SK-N-MC (cell line): ENCODE data around the gene STARD9.
"Not testable (repeated sequence)": the region's sequence is repeated elsewhere in the genome, so short reads cannot be mapped to it uniquely, and the experiment has no call there.

ENCODE experiments used
- DNase-seq: peaks from one replicate; pipeline ENCODE4 v3.0.0-alpha.2; 2011; ENCODE audit warnings: low read depth, low spot score
- H3K27ac ChIP-seq: fragments of 200-600 bp; sonication (generic); 2 replicates; pipeline ENCODE4 v1.5.1; 2016; ENCODE audit warnings: mixed run types
- H3K36me3 ChIP-seq: fragments of 200-600 bp; sonication (generic); 2 replicates; pipeline ENCODE4 v1.6.1; 2017; ENCODE audit warnings: antibody characterized with exemption, low read length, mixed read lengths; ENCODE audit not compliant: insufficient read depth
- H3K4me3 ChIP-seq: fragments of 200-600 bp; sonication (generic); 2 replicates; pipeline ENCODE4 v1.5.1; 2016
- H3K9ac ChIP-seq: fragments of 200-600 bp; sonication (generic); 2 replicates; pipeline ENCODE4 v1.8.0; 2017; ENCODE audit warnings: mixed run types, mixed read lengths; ENCODE audit not compliant: insufficient read length
- H3K9me3 ChIP-seq: fragments of 200-600 bp; sonication (generic); 2 replicates; pipeline ENCODE4 v1.6.1; 2017; ENCODE audit warnings: low read depth, mild to moderate bottlenecking, antibody characterized with exemption, low read length, moderate library complexity, mixed read lengths
- EZH2 ChIP-seq: fragments of 200-600 bp; sonication (generic); IDR thresholded peaks from one replicate; pipeline ENCODE4 v1.6.1; 2017; ENCODE audit warnings: antibody characterized with exemption
- FOXP2 ChIP-seq: optimal IDR thresholded peaks from 2 replicates; pipeline ENCODE3; 2011; ENCODE audit warnings: mild to moderate bottlenecking, moderate library complexity; ENCODE audit not compliant: insufficient read depth; ENCODE audit errors: extremely low read length, control extremely low read depth
- POLR2AphosphoS5 ChIP-seq: IDR thresholded peaks from 2 replicates; pipeline ENCODE4 v1.6.1; 2012; ENCODE audit warnings: mild to moderate bottlenecking, low read depth, low read length, borderline replicate concordance

STARD9 gene

DNA sequence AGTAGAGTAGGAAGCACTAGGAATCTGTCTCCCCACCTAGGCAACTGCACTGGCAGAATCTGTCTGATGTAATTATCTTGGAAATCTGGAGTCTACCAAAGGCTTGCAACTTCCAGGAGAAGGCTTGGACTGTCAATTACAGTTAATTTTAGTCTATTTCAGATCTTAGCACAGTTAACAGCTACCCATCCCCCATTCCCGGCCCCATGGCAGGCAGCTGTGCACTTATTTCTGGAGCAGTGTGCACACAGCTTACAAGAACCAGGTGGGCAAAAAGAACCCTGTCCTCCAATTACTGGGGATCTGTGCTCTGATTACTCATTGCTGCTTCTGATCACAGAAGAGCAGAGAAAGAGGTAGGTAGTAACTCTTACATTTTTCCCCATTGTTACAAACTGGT lies 173.9 kb downstream of the STARD9 start:
- Histone ChIP-seq H3K27ac (no peak overlapping the region), H3K4me3 (no peak overlapping the region), H3K9me3 (no peaks in the 10 kb centered on the region), H3K36me3 (peaks cover 5% of the 10 kb centered on the region), H3K9ac (no peak overlapping the region)
- no peak for TF ChIP-seq FOXP2
- TF ChIP-seq POLR2AphosphoS5 = no peak
- no peak for TF ChIP-seq EZH2
- no peak for DNase-seq

DNA sequence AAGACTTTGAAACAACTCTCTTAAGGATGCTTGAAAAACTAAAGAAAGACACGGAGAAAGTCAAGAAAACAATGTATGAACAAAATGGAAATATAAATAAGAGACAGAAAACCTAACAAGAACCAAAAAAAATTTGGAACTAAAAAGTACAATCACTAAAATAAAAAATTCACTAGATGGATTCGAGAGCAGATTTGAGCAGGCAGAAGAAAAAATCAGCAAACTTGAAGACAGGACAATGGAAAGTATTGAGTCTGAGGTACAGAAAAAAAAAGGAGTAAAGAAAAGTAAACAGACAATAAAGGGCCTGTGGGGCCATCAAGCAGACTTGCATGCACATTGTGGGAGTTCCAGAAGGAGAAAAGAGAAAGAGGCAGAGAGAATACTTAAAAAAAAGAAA lies 174.9 kb downstream of the STARD9 start:
- Histone ChIP-seq H3K9me3 (no peaks in the 10 kb centered on the region), H3K4me3 (no peak overlapping the region), H3K36me3 (peaks cover 5% of the 10 kb centered on the region), H3K27ac (no peak overlapping the region), H3K9ac (no peak overlapping the region)
- DNase-seq = no peak
- TF ChIP-seq FOXP2 (no peak), POLR2AphosphoS5 (no peak), EZH2 (no peak)

DNA sequence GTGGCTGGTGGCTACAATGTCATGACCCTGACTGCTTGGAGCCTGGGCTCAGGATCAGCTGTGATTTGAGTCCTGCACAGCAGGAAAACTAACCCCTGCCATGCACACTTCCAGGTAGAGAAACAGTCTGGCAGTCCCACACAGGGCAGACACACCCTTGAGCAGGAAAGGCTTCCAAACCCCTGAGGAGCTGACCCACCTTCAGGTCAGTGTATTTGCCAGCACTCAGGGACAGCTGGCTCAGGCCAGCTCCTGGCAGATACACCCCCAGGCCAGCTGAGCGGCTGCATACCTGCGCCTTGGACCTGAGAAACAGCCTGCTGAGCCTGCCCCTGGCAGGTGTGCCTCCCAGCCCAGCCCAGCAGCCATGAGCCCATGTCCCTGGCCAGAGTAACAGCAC lies 183.7 kb downstream of the STARD9 start:
- peaks cover 5% of the 10 kb centered on the region; the same call in 1 of the 2 replicates for H3K9me3 ChIP-seq
- H3K9ac ChIP-seq = no peak overlapping the region
- no peak for DNase-seq
- no peak overlapping the region for H3K4me3 ChIP-seq
- H3K27ac ChIP-seq = no peak overlapping the region
- TF ChIP-seq EZH2 (no peak), POLR2AphosphoS5 (no peak), FOXP2 (no peak)
- no peaks in the 10 kb centered on the region for H3K36me3 ChIP-seq

DNA sequence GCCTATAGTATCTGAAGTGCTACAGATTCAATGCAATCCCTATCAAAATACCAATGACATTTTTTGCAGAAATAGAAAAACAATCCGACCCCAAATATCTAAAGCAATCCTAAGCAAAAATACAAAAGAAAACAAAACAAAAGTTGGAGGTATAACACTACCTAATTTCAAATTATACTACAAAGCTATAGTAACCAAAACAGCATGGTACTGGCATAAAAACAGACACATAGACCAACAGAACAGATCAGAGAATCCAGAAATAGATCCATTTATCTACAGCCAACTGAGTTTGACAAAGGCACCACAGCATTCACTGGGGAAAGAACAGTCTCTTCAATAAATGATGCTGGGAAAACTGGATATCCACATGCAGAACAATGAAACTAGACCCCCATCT lies 185.4 kb downstream of the STARD9 start:
- no peak overlapping the region for H3K4me3 ChIP-seq
- no peak for TF ChIP-seq FOXP2
- TF ChIP-seq POLR2AphosphoS5 = no peak
- no peak for TF ChIP-seq EZH2
- H3K9ac ChIP-seq = no peak overlapping the region
- H3K36me3 ChIP-seq = no peaks in the 10 kb centered on the region
- H3K27ac ChIP-seq = no peak overlapping the region
- H3K9me3 ChIP-seq = peaks cover 5% of the 10 kb centered on the region; the same call in 1 of the 2 replicates
- no peak for DNase-seq

DNA sequence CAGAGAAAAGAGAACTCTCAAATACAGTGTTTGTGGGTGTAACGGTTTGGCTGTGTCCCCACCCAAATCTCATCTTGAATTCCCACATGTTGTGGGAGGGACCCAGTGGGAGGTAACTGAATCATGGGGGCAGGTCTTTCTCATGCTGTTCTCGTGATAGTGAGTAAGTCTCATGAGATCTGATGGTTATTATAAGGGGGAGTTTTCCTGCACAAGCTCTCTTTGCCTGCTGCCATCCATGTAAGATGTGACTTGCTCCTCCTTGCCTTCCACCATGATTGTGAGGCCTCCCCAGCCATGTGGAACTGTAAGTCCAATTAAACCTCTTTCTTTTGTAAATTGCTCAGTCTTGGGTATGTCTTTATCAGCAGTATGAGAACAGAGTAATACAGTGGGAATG lies 186.4 kb downstream of the STARD9 start:
- H3K27ac ChIP-seq, H3K9ac ChIP-seq, H3K36me3 ChIP-seq, H3K4me3 ChIP-seq, DNase-seq, H3K9me3 ChIP-seq: not testable (repeated sequence)

DNA sequence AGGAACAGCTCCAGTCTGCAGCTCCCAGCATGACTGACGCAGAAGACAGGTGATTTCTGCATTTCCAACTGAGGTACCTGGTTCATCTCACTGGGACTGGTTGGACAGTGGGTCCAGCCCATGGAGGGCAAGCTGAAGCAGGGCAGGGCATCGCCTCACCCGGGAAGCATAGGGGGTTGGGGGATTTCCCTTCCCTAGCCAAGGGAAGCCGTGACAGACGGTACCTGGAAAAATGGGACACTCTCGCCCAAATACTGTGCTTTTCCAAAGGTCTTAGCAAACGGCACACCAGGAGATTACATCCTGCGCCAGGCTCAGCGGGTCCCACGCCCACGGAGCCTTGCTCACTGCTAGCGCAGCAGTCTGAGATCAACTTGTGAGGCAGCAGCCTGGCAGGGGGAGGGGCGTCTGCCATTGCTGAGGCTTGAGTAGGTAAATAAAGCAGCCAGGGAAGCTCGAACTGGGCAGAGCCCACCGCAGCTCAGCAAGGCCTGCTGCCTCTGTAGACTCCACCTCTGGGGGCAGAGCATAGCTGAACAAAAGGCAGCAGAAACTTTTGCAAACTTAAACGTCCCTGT lies 188.8 kb downstream of the STARD9 start:
- H3K27ac ChIP-seq, H3K4me3 ChIP-seq, H3K9me3 ChIP-seq, DNase-seq, H3K9ac ChIP-seq, H3K36me3 ChIP-seq: not testable (repeated sequence)

DNA sequence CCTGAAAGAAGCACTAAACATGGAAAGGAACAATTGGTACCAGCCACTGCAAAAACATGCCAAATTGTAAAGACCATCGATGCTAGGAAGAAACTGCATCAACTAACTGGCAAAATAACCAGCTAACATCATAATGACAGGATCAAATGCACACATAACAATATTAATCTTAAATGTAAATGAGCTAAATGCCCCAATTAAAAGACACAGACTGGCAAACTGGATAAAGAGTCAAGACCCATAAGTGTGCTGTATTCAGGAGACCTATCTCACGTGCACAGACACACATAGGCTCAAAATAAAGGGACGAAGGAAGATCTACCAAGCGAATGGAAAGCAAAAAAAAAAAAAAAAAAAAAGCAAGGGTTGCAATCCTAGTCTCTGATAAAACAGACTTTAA lies 190.7 kb downstream of the STARD9 start:
- not testable (repeated sequence) for H3K9me3 ChIP-seq, H3K4me3 ChIP-seq, DNase-seq, H3K36me3 ChIP-seq, H3K9ac ChIP-seq, H3K27ac ChIP-seq
